Measurements from ENCODE around the gene ELOVL4.

ELOVL4 gene

DNA sequence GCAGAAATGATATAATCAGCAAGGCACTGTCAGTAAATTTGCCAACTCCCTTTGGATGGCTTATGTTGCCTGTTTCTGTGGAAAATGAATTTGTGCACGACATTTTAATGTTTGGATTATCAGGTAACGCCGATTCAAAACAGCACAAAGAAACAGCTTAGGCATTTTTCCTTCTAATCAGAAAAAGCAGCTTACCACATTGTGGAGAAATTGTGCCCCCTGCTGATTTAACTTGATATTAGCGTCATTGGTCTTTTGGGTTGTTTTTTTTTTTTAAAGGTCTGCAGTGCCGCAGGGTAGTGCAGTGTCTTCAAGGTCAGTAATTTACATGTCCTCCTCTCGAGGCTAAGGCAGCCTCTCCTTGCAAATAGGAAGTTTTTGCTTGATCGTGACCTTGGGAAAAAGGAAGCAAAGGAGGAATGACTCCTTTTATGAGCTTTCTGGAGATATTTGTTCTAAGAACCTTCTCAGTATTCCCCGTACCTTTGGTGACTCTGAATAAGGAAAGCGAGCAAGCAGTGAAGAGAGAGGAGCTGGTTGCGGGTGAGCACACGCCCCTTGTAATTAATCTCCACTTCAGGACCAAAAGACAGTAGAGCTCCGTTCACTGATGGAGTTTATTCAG lies 79.1 kb downstream of the ELOVL4 start:
- Histone ChIP-seq H3K9ac (ENCODE audit: low read length) (peak overlapping the region; percentile 81), H3K4ac (ENCODE audit: low read depth in 1 of 2, low read length in 2 of 2) (no peak overlapping the region), H3K14ac (ENCODE audit: low read length in 2 of 2) (no peak overlapping the region), H3K4me3 (ENCODE audit: insufficient read depth in 1 of 2, low read depth in 1 of 2, low read length in 2 of 2) (peak overlapping the region in 1 of 2 experiments; percentile 53), H3K9me3 (ENCODE audit: control insufficient read depth, low read length) (no peaks in the 10 kb centered on the region), H4K8ac (ENCODE audit: low read length) (no peak overlapping the region), H2BK12ac (ENCODE audit: low read length in 2 of 2) (no peak overlapping the region), H2BK5ac (ENCODE audit: low read depth, low read length, poor library complexity, severe bottlenecking) (no peak overlapping the region), H3K4me2 (ENCODE audit: low read length, poor library complexity, severe bottlenecking) (no peak overlapping the region), H3K18ac (ENCODE audit: low read depth in 1 of 2, low read length in 2 of 2) (no peak overlapping the region), H3K36me3 (ENCODE audit: control insufficient read depth in 1 of 2, insufficient read depth in 2 of 2, low read depth in 1 of 2, low read length in 2 of 2) (no peaks in the 10 kb centered on the region), H3K4me1 (ENCODE audit: control insufficient read depth, insufficient read depth, low read depth, low read length) (peaks cover 1% of the 10 kb centered on the region), H2AFZ (ENCODE audit: low read depth, low read length) (peak overlapping the region; percentile 77), H3K27me3 (ENCODE audit: control insufficient read depth in 1 of 2, insufficient read depth in 1 of 2, low read length in 2 of 2) (no peaks in the 10 kb centered on the region), H2BK15ac (ENCODE audit: low read depth, poor library complexity, severe bottlenecking) (no peak overlapping the region), H3K79me1 (replicated peaks; ENCODE audit: low read length, poor library complexity, severe bottlenecking) (no peaks in the 10 kb centered on the region), H2BK120ac (ENCODE audit: low read depth, low read length) (no peak overlapping the region), H3K23ac (ENCODE audit: low read length in 2 of 2) (no peak overlapping the region), H3K27ac (ENCODE audit: low read length, poor library complexity, severe bottlenecking) (no peak overlapping the region), H2AK5ac (ENCODE audit: low read length, severe bottlenecking) (no peak overlapping the region), H4K91ac (ENCODE audit: low read length) (no peak overlapping the region)
- 37% methylated on average over 12 of the region's 12 CpGs for WGBS
- DNase-seq = peak; percentile 75
